ENCODE data around the gene GSAP. TPM values are rescaled to one million over a fixed set of nuclear protein-coding genes. Genes with fewer than 3 reads are reported as not detected.
A peak's percentile ranks its signal among the peaks of the same experiment; 100 is the strongest.

Gene GSAP
- total RNA-seq, 2 experiments from 2014 or later, result 1.1 to 1.4 TPM

- ATAC-seq (no peak), DNase-seq (no peak)
- H3K27ac Mint-ChIP-seq, result no peak overlapping the region
- intact Hi-C loops (cut with DNase I, micrococcal nuclease), result no loop called here
- ChIA-PET CTCF (interaction anchor here (1.1 to 1.2 kb wide), 2 partner anchors 10 to 11 kb away, joined by 3 to 4 read pairs; no protein-coding TSS in a partner anchor), POLR2A (no interaction called here)
- H3K4me3 Mint-ChIP-seq, result no peak overlapping the region
- no peaks in the 10 kb centered on the region for H3K4me1 Mint-ChIP-seq
- no peaks in the 10 kb centered on the region for H3K27me3 Mint-ChIP-seq
- peaks cover 7% of the 10 kb centered on the region for H3K36me3 Mint-ChIP-seq (ENCODE audit: low read depth)
- no peaks in the 10 kb centered on the region for H3K9me3 Mint-ChIP-seq (ENCODE audit: low read depth)
Observed at GRCh38 chr7:77403957-77404356, 12.2 kb downstream of the GSAP start.

DNA sequence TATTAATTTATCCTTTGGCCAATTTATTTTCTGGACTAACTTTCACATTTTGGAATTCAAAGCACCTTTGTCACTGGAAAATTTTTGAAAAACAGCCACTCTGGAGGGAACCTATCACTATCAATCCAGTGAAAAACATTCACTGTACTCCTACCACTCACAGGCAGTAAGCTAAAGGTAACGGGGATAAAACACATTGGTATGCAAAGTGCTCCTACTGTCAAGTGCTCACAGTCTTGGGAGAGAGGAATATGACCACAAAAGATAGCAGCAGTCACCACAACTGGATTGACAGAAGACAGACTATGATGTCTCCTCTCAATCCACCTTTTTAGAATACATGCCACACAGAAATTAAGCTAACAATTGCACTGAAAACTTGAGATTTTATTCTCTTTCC is 13.3 kb downstream of the GSAP start:
- Mint-ChIP-seq H3K9me3 (ENCODE audit: low read depth) (no peaks in the 10 kb centered on the region), H3K36me3 (ENCODE audit: low read depth) (peaks cover 7% of the 10 kb centered on the region), H3K4me1 (no peaks in the 10 kb centered on the region), H3K27ac (no peak overlapping the region), H3K27me3 (no peaks in the 10 kb centered on the region), H3K4me3 (no peak overlapping the region)
- intact Hi-C loops (cut with DNase I, micrococcal nuclease), result no loop called here
- DNase-seq (no peak), ATAC-seq (no peak)
- ChIA-PET CTCF (no interaction called here), POLR2A (no interaction called here)

- ChIA-PET CTCF (no interaction called here), POLR2A (no interaction called here)
- Mint-ChIP-seq H3K4me3 (no peak overlapping the region), H3K27ac (no peak overlapping the region), H3K36me3 (ENCODE audit: low read depth) (peaks cover 7% of the 10 kb centered on the region), H3K9me3 (ENCODE audit: low read depth) (no peaks in the 10 kb centered on the region), H3K27me3 (no peaks in the 10 kb centered on the region), H3K4me1 (no peaks in the 10 kb centered on the region)
- DNase-seq, result no peak
- intact Hi-C loops (cut with DNase I, micrococcal nuclease), result no loop called here
- no peak for ATAC-seq
Observed at GRCh38 chr7:77401002-77401401, 15.1 kb downstream of the GSAP start.

DNA sequence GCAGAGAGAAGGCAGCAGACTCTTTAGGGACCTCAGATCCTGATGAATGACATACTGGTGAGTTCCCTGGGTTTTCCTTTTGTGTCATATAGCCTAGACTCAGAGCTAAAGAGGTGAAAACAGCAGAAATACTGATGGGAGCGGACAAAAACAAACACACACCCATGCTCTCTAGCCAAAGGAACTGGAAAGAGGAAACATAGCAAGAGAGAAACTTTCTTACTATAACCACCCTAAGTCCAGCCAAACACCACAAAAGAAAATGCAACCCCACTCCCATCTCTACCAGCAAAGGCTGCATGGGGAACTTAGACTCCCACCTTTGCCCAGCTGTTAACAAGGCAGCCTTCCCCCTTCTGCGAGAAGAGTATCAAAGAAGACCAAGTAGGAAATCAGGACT is 16.3 kb downstream of the GSAP start:
- DNase-seq (no peak), ATAC-seq (no peak)
- no peak overlapping the region for H3K27ac Mint-ChIP-seq
- CTCF ChIA-PET, result interaction anchor here (0.9 kb wide), 1 partner anchor 15 kb away, joined by 3 read pairs; no protein-coding TSS in a partner anchor
- no peak overlapping the region for H3K4me3 Mint-ChIP-seq
- no peaks in the 10 kb centered on the region for H3K9me3 Mint-ChIP-seq (ENCODE audit: low read depth)
- peaks cover 5% of the 10 kb centered on the region for H3K36me3 Mint-ChIP-seq (ENCODE audit: low read depth)
- H3K27me3 Mint-ChIP-seq, result no peaks in the 10 kb centered on the region
- peaks cover 4% of the 10 kb centered on the region for H3K4me1 Mint-ChIP-seq
- intact Hi-C loops (cut with DNase I, micrococcal nuclease), result no loop called here
- POLR2A ChIA-PET, result no interaction called here

GRCh38 chr7:77396894-77397547 is 19.1 kb downstream of the GSAP start:
- Mint-ChIP-seq H3K4me3 (no peak overlapping the region), H3K27ac (no peak overlapping the region), H3K9me3 (ENCODE audit: low read depth) (no peaks in the 10 kb centered on the region), H3K27me3 (no peaks in the 10 kb centered on the region), H3K36me3 (ENCODE audit: low read depth) (peaks cover 4% of the 10 kb centered on the region), H3K4me1 (peaks cover 25% of the 10 kb centered on the region)
- ChIA-PET POLR2A (no interaction called here), CTCF (interaction anchor here (1.2 to 1.3 kb wide), 2 partner anchors 15 to 23 kb away, joined by 3 read pairs; no protein-coding TSS in a partner anchor)
- ATAC-seq (no peak), DNase-seq (no peak)
- intact Hi-C loops (cut with DNase I, micrococcal nuclease), result no loop called here

DNA sequence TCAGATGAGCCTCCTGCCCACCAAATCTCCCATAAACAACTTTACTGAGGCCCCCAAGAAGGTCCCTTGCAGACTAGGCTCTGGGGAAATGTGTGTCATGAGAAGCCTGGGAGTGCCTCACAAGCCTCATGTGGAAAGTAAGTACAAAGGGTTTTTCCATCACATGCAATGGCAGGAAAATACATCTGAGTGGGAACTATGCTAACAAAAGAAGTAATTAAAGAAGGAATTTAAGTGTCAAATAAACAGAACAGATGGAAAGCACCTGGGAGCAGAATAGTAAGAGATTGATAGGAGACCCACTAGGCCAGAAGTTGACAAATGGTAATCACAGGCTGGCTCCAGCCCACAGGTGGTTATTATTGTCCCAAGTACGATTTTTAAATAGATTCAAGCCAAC is 20.5 kb downstream of the GSAP start:
- Mint-ChIP-seq H3K27me3 (no peaks in the 10 kb centered on the region), H3K36me3 (ENCODE audit: low read depth) (peaks cover 2% of the 10 kb centered on the region), H3K27ac (no peak overlapping the region), H3K4me3 (no peak overlapping the region), H3K9me3 (ENCODE audit: low read depth) (no peaks in the 10 kb centered on the region), H3K4me1 (peaks cover 26% of the 10 kb centered on the region)
- no peak for ATAC-seq
- ChIA-PET CTCF (interaction anchor here (1.3 kb wide), 1 partner anchor 9 kb away, joined by 3 read pairs; no protein-coding TSS in a partner anchor), POLR2A (no interaction called here)
- DNase-seq, result no peak
- intact Hi-C loops (cut with DNase I, micrococcal nuclease), result no loop called here

DNA sequence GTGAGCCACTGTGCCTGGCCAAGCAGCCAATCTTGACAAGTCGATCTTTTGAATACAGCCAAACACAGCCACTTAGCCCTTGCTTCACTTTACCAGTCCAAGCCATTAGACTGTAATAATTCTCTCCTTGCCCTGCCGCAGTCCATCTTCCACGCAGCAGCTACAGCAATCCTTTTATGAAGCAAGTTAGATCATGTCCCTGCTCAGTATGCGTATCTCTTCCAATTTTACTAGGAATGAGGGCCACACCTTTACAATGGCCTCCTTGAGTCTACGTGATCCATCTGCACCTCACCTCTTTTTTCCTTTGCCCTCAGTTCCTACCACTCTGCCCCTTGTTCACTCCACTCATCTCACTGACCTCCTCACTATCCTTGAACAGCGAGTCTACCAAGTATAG is 22.2 kb downstream of the GSAP start:
- no peaks in the 10 kb centered on the region for H3K27me3 Mint-ChIP-seq
- ATAC-seq (no peak), DNase-seq (no peak)
- H3K36me3 Mint-ChIP-seq (ENCODE audit: low read depth), result peaks cover 2% of the 10 kb centered on the region
- intact Hi-C loops (cut with DNase I, micrococcal nuclease), result loop anchor here (1.0 to 5.0 kb wide), 6 partner anchors 11 to 143 kb away; partner anchors contain the start of genes GSAP (in 1 of the 2) and PTPN12 (in 1 of the 2)
- no peak overlapping the region for H3K27ac Mint-ChIP-seq
- POLR2A ChIA-PET, result no interaction called here
- no peak overlapping the region for H3K4me3 Mint-ChIP-seq
- CTCF ChIA-PET, result no interaction called here
- peaks cover 26% of the 10 kb centered on the region for H3K4me1 Mint-ChIP-seq
- no peaks in the 10 kb centered on the region for H3K9me3 Mint-ChIP-seq (ENCODE audit: low read depth)

- Mint-ChIP-seq H3K4me1 (peaks cover 26% of the 10 kb centered on the region), H3K27ac (no peak overlapping the region), H3K4me3 (no peak overlapping the region), H3K27me3 (no peaks in the 10 kb centered on the region), H3K36me3 (ENCODE audit: low read depth) (peaks cover 2% of the 10 kb centered on the region), H3K9me3 (ENCODE audit: low read depth) (no peaks in the 10 kb centered on the region)
- ChIA-PET POLR2A (no interaction called here), CTCF (no interaction called here)
- intact Hi-C loops (cut with DNase I, micrococcal nuclease), result loop anchor here (1.0 to 5.0 kb wide), 6 partner anchors 10 to 144 kb away; partner anchors contain the start of genes GSAP (in 1 of the 2) and PTPN12 (in 1 of the 2)
- ATAC-seq (peak; percentile 98), DNase-seq (peak; percentile 72)
Observed at GRCh38 chr7:77393261-77393660, 22.9 kb downstream of the GSAP start.

- POLR2A ChIA-PET, result no interaction called here
- H3K27ac Mint-ChIP-seq, result no peak overlapping the region
- no peak for ATAC-seq
- H3K27me3 Mint-ChIP-seq, result no peaks in the 10 kb centered on the region
- H3K9me3 Mint-ChIP-seq (ENCODE audit: low read depth), result no peaks in the 10 kb centered on the region
- peaks cover 6% of the 10 kb centered on the region for H3K36me3 Mint-ChIP-seq (ENCODE audit: low read depth)
- H3K4me3 Mint-ChIP-seq, result no peak overlapping the region
- DNase-seq, result no peak
- intact Hi-C loops (cut with DNase I, micrococcal nuclease), result loop anchor here (5.0 kb wide), 2 partner anchors 71 to 146 kb away; partner anchors contain the start of gene PTPN12 (in 1 of the 2)
- peaks cover 26% of the 10 kb centered on the region for H3K4me1 Mint-ChIP-seq
- CTCF ChIA-PET, result no interaction called here
Observed at GRCh38 chr7:77391230-77391629, 24.9 kb downstream of the GSAP start.

- DNase-seq, result no peak
- ATAC-seq, result no peak
- Mint-ChIP-seq H3K36me3 (ENCODE audit: low read depth) (peaks cover 8% of the 10 kb centered on the region), H3K4me1 (peaks cover 17% of the 10 kb centered on the region), H3K4me3 (no peak overlapping the region), H3K9me3 (ENCODE audit: low read depth) (no peaks in the 10 kb centered on the region), H3K27ac (no peak overlapping the region), H3K27me3 (no peaks in the 10 kb centered on the region)
- intact Hi-C loops (cut with DNase I, micrococcal nuclease), result no loop called here
- CTCF ChIA-PET, result interaction anchor here (0.7 to 1.2 kb wide), 2 partner anchors 17 to 20 kb away, joined by 3 to 5 read pairs; no protein-coding TSS in a partner anchor
- POLR2A ChIA-PET, result no interaction called here
Observed at GRCh38 chr7:77388055-77388641, 28.0 kb downstream of the GSAP start.

GRCh38 chr7:77386165-77386822 is 29.9 kb downstream of the GSAP start:
- ChIA-PET CTCF (interaction anchor here (1.2 kb wide), 1 partner anchor 10 kb away, joined by 3 read pairs; no protein-coding TSS in a partner anchor), POLR2A (no interaction called here)
- ATAC-seq, result no peak
- Mint-ChIP-seq H3K36me3 (ENCODE audit: low read depth) (peaks cover 8% of the 10 kb centered on the region), H3K9me3 (ENCODE audit: low read depth) (no peaks in the 10 kb centered on the region), H3K27ac (no peak overlapping the region), H3K27me3 (no peaks in the 10 kb centered on the region), H3K4me1 (peaks cover 21% of the 10 kb centered on the region), H3K4me3 (no peak overlapping the region)
- no peak for DNase-seq
- intact Hi-C loops (cut with DNase I, micrococcal nuclease), result no loop called here
